ENCODE results near the gene SPRED3.
"Not testable (repeated sequence)": the region's sequence is repeated elsewhere in the genome, so short reads cannot be mapped to it uniquely, and the experiment has no call there.

SPRED3 gene

DNA sequence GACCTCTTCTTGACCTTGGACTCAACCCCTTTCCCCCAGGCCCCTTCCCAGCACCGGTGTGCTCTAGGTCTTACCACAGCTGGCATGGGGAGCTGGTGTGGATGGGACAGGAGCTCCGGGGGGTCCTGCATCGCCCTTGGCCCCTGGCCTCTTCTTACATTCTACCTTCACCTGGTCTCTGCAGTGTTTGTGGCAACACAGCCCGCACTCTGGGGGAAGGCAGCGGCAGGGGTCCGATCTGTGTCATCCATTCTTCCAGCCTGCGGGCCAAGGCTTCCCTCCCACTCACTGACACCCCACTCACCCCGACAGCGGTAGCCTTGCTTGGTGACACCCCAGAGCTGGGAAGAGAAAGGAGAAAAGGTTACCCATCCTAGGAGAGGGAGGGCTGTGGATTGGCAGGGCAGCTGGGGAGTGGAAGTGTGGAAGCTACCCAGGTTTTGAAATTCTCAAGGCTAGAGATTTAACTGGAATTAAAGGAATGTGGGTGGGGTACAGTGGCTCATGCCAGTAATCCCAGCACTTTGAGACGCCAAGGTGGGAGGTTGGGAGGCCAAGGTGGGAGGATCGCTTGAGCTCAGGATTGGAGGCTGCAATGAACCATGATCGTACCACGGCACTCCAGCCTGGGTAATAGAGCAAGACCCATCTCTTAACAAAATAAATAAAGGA lies 22.7 kb downstream of the SPRED3 start:
- no peaks in the 10 kb centered on the region for H3K27me3 ChIP-seq (ENCODE audit: low read depth, low read length)
- TF ChIP-seq CTCF (IDR thresholded peaks at IDR 0.05; ENCODE audit: low read depth, low read length), result no peak
- no peak for TF ChIP-seq EZH2phosphoT487 (IDR thresholded peaks at IDR 0.05; ENCODE audit: low read depth)
- H3K9me3 ChIP-seq (ENCODE audit: insufficient read depth, low read length), result no peaks in the 10 kb centered on the region
- no peak overlapping the region for H3K9ac ChIP-seq (ENCODE audit: low read length)
- H3K4me2 ChIP-seq (ENCODE audit: low read length), result no peak overlapping the region
- H3K4me3 ChIP-seq (ENCODE audit: low read length), result no peak overlapping the region
- H4K20me1 ChIP-seq (ENCODE audit: insufficient read depth, low read length), result no peaks in the 10 kb centered on the region
- peaks cover 64% of the 10 kb centered on the region for H3K36me3 ChIP-seq (replicated peaks; ENCODE audit: low read depth, low read length)
- no peaks in the 10 kb centered on the region for H3K4me1 ChIP-seq (ENCODE audit: low read length)
- no peak overlapping the region for H2AFZ ChIP-seq (ENCODE audit: low read depth, low read length)
- no peaks in the 10 kb centered on the region for H3K79me2 ChIP-seq (ENCODE audit: low read length)
- H3K27ac ChIP-seq (ENCODE audit: low read length), result no peak overlapping the region

DNA sequence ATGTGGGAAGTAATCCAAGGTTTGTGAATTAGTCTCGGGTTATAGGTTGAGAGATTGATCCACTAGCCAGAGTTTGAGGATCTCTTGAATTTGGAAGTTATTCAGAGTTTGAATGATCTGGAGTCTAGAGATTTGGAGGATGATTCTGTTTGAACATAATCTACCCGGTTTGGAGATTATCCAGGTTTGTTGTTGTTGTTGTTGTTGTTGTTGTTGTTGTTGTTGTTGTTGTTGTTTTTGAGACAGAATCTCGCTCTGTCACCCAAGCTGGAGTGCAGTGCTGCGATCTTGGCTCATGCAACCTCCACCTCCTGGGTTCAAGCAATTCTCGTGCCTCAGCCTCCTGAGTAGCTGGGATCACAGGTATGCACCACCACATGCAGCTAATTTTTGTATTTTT lies 23.4 kb downstream of the SPRED3 start:
- not testable (repeated sequence) for H3K27ac ChIP-seq (ENCODE audit: low read length); H3K4me2 ChIP-seq (ENCODE audit: low read length); H3K27me3 ChIP-seq (ENCODE audit: low read depth, low read length); H3K9me3 ChIP-seq (ENCODE audit: insufficient read depth, low read length); H3K9ac ChIP-seq (ENCODE audit: low read length); H3K79me2 ChIP-seq (ENCODE audit: low read length); H4K20me1 ChIP-seq (ENCODE audit: insufficient read depth, low read length); H2AFZ ChIP-seq (ENCODE audit: low read depth, low read length); H3K4me3 ChIP-seq (ENCODE audit: low read length); H3K4me1 ChIP-seq (ENCODE audit: low read length)
- peaks cover 65% of the 10 kb centered on the region for H3K36me3 ChIP-seq (replicated peaks; ENCODE audit: low read depth, low read length)

DNA sequence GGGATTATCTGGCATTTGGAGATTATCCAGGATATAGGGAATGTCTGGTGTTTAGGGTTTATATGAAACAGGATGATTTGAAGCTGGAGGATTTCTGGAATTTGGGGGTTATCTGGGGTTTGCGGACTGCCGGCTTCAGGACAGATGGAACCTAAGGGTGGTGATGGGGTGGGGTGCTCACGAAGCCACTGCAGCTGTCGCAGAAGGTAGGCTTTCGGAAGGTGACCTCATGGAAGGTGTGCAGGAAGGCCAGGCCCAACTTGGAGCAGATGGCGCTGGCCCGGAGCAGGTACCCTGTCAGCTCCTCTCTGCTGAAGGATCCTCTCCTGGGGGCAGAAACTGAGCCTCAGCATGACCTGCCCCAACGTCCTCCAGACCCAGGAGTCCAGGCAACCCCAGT lies 24.0 kb downstream of the SPRED3 start:
- no peaks in the 10 kb centered on the region for H3K79me2 ChIP-seq (ENCODE audit: low read length)
- TF ChIP-seq EZH2phosphoT487 (IDR thresholded peaks at IDR 0.05; ENCODE audit: low read depth) (no peak), CTCF (IDR thresholded peaks at IDR 0.05; ENCODE audit: low read depth, low read length) (no peak)
- peaks cover 8% of the 10 kb centered on the region for H3K4me1 ChIP-seq (ENCODE audit: low read length)
- H4K20me1 ChIP-seq (ENCODE audit: insufficient read depth, low read length), result no peaks in the 10 kb centered on the region
- no peak overlapping the region for H2AFZ ChIP-seq (ENCODE audit: low read depth, low read length)
- no peaks in the 10 kb centered on the region for H3K9me3 ChIP-seq (ENCODE audit: insufficient read depth, low read length)
- no peak overlapping the region for H3K4me3 ChIP-seq (ENCODE audit: low read length)
- no peak overlapping the region for H3K4me2 ChIP-seq (ENCODE audit: low read length)
- peaks cover 67% of the 10 kb centered on the region for H3K36me3 ChIP-seq (replicated peaks; ENCODE audit: low read depth, low read length)
- no peaks in the 10 kb centered on the region for H3K27me3 ChIP-seq (ENCODE audit: low read depth, low read length)
- no peak overlapping the region for H3K27ac ChIP-seq (ENCODE audit: low read length)
- no peak overlapping the region for H3K9ac ChIP-seq (ENCODE audit: low read length)

DNA sequence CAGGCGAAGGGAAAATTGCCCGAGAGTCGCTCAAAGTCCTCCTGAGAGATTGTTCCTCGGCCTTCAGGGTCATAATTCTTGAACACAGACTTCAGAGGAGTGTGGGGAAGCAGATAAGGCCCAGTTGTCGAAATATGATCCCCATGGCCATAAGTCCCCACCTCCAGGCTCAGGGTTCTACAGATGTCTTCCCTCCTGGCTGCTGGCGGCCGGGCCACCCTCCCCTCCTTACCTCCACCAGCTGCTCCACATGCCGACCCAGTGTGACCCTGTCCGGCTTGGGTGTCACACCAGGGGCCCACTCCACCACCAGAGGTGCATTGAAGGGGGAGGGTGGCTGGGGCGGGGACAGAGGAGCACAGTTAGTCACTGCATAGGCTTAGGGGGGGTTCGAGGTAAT lies 24.5 kb downstream of the SPRED3 start:
- no peak overlapping the region for H3K27ac ChIP-seq (ENCODE audit: low read length)
- no peaks in the 10 kb centered on the region for H4K20me1 ChIP-seq (ENCODE audit: insufficient read depth, low read length)
- TF ChIP-seq CTCF (IDR thresholded peaks at IDR 0.05; ENCODE audit: low read depth, low read length) (no peak), EZH2phosphoT487 (IDR thresholded peaks at IDR 0.05; ENCODE audit: low read depth) (no peak)
- no peaks in the 10 kb centered on the region for H3K27me3 ChIP-seq (ENCODE audit: low read depth, low read length)
- no peaks in the 10 kb centered on the region for H3K9me3 ChIP-seq (ENCODE audit: insufficient read depth, low read length)
- H3K36me3 ChIP-seq (replicated peaks; ENCODE audit: low read depth, low read length), result peaks cover 64% of the 10 kb centered on the region
- no peaks in the 10 kb centered on the region for H3K79me2 ChIP-seq (ENCODE audit: low read length)
- no peak overlapping the region for H3K4me2 ChIP-seq (ENCODE audit: low read length)
- H2AFZ ChIP-seq (ENCODE audit: low read depth, low read length), result no peak overlapping the region
- H3K4me1 ChIP-seq (ENCODE audit: low read length), result peaks cover 13% of the 10 kb centered on the region
- H3K4me3 ChIP-seq (ENCODE audit: low read length), result no peak overlapping the region
- H3K9ac ChIP-seq (ENCODE audit: low read length), result no peak overlapping the region
